HepG2 (cell line): ENCODE data around the gene MTHFD1L.

Experiments used
- CBX5 ChIP-seq: sonication (generic); formaldehyde crosslinking; IDR thresholded peaks from 2 replicates; pipeline ENCODE4 v1.4.0; 2020; ENCODE audit warnings: missing genetic modification reagents, borderline replicate concordance
- JUND ChIP-seq: sonication (generic); formaldehyde crosslinking; IDR thresholded peaks from 2 replicates; pipeline ENCODE4 v1.8.0; 2022; ENCODE audit warnings: mild to moderate bottlenecking, missing genetic modification reagents
- KAT8 ChIP-seq: IDR thresholded peaks from 2 replicates; pipeline ENCODE4 v1.6.1; 2016; ENCODE audit warnings: missing genetic modification reagents, missing compliant biosample characterization
- SIX1 ChIP-seq: sonication (generic); formaldehyde crosslinking; IDR thresholded peaks from 2 replicates; pipeline ENCODE4 v1.4.0; 2020; ENCODE audit warnings: missing genetic modification reagents, borderline replicate concordance
- TAF1 ChIP-seq: sonication (generic); formaldehyde crosslinking; IDR thresholded peaks from 2 replicates; pipeline ENCODE4 v1.4.0; 2020; ENCODE audit warnings: missing genetic modification reagents
- ZNF274 ChIP-seq: sonication (generic); formaldehyde crosslinking; IDR thresholded peaks from 2 replicates; pipeline ENCODE4 v1.5.1; 2020; ENCODE audit warnings: mild to moderate bottlenecking, missing genetic modification reagents
- ZNF468 ChIP-seq: sonication (generic); formaldehyde crosslinking; IDR thresholded peaks from 2 replicates; pipeline ENCODE4 v1.8.0; 2022; ENCODE audit warnings: mild to moderate bottlenecking, moderate library complexity, missing genetic modification reagents
- ZZZ3 ChIP-seq: sonication (generic); formaldehyde crosslinking; IDR thresholded peaks from 2 replicates; pipeline ENCODE4 v1.4.0; 2020; ENCODE audit warnings: missing genetic modification reagents, mild to moderate bottlenecking, borderline replicate concordance
- TF ChIP-seq, protein P1 (sequence below), 2 experiments: sonication (generic) in 1 of 2; formaldehyde crosslinking in 1 of 2; IDR thresholded peaks; 2 replicates each; pipeline versions ENCODE4 v1.5.1 to v1.6.1; 2011 to 2020; ENCODE audit warnings: borderline replicate concordance in 1 of 2, low read depth in 1 of 2, low read length in 1 of 2, mild to moderate bottlenecking in 1 of 2, missing genetic modification reagents in 1 of 2, moderate library complexity in 1 of 2
- TF ChIP-seq, protein P2 (sequence below): sonication (generic); formaldehyde crosslinking; IDR thresholded peaks from 2 replicates; pipeline ENCODE4 v1.5.0; 2020; ENCODE audit warnings: mild to moderate bottlenecking, missing genetic modification reagents, moderate library complexity
- TF ChIP-seq, protein P3 (sequence below): sonication (generic); formaldehyde crosslinking; IDR thresholded peaks from 2 replicates; pipeline ENCODE4 v1.4.0; 2020; ENCODE audit warnings: mild to moderate bottlenecking, missing genetic modification reagents, borderline replicate concordance

DNA sequence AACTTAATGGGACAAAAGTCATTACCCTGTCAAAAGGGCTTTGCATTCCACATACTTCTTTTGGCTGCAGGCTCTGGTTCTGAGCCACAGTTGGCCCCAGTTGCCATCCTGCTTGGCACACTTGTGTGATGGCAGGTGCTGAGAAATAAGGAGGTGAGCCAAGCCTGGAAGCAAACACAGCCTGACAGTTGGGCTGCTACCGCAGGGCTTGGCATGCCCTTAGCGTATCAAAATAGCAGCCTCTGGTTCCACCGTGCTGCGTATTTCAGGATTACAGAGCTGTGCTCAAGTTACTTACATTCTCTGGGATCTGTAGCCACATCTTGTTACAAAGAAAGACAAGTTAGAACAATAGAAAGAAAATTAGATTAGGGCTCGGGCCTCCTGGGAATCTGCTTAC, 11.1 kb downstream of the MTHFD1L start:
- TF ChIP-seq KAT8 (CRISPR knock-in tag) (no peak), ZNF274 (no peak), ZZZ3 (no peak), SIX1 (CRISPR knock-in tag) (no peak), ZNF468 (no peak), CBX5 (no peak), JUND (CRISPR knock-in tag) (no peak), TAF1 (CRISPR knock-in tag) (no peak)
- TF ChIP-seq, protein P1, sequence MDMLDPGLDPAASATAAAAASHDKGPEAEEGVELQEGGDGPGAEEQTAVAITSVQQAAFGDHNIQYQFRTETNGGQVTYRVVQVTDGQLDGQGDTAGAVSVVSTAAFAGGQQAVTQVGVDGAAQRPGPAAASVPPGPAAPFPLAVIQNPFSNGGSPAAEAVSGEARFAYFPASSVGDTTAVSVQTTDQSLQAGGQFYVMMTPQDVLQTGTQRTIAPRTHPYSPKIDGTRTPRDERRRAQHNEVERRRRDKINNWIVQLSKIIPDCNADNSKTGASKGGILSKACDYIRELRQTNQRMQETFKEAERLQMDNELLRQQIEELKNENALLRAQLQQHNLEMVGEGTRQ (IDR thresholded peaks at IDR 0.05; ENCODE audit: low read depth, low read length): no peak
- TF ChIP-seq, protein P1 (CRISPR knock-in tag; IDR thresholded peaks at IDR 0.05; ENCODE audit: borderline replicate concordance): no peak
- TF ChIP-seq, protein P2, sequence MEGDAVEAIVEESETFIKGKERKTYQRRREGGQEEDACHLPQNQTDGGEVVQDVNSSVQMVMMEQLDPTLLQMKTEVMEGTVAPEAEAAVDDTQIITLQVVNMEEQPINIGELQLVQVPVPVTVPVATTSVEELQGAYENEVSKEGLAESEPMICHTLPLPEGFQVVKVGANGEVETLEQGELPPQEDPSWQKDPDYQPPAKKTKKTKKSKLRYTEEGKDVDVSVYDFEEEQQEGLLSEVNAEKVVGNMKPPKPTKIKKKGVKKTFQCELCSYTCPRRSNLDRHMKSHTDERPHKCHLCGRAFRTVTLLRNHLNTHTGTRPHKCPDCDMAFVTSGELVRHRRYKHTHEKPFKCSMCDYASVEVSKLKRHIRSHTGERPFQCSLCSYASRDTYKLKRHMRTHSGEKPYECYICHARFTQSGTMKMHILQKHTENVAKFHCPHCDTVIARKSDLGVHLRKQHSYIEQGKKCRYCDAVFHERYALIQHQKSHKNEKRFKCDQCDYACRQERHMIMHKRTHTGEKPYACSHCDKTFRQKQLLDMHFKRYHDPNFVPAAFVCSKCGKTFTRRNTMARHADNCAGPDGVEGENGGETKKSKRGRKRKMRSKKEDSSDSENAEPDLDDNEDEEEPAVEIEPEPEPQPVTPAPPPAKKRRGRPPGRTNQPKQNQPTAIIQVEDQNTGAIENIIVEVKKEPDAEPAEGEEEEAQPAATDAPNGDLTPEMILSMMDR: no peak
- TF ChIP-seq, protein P3, sequence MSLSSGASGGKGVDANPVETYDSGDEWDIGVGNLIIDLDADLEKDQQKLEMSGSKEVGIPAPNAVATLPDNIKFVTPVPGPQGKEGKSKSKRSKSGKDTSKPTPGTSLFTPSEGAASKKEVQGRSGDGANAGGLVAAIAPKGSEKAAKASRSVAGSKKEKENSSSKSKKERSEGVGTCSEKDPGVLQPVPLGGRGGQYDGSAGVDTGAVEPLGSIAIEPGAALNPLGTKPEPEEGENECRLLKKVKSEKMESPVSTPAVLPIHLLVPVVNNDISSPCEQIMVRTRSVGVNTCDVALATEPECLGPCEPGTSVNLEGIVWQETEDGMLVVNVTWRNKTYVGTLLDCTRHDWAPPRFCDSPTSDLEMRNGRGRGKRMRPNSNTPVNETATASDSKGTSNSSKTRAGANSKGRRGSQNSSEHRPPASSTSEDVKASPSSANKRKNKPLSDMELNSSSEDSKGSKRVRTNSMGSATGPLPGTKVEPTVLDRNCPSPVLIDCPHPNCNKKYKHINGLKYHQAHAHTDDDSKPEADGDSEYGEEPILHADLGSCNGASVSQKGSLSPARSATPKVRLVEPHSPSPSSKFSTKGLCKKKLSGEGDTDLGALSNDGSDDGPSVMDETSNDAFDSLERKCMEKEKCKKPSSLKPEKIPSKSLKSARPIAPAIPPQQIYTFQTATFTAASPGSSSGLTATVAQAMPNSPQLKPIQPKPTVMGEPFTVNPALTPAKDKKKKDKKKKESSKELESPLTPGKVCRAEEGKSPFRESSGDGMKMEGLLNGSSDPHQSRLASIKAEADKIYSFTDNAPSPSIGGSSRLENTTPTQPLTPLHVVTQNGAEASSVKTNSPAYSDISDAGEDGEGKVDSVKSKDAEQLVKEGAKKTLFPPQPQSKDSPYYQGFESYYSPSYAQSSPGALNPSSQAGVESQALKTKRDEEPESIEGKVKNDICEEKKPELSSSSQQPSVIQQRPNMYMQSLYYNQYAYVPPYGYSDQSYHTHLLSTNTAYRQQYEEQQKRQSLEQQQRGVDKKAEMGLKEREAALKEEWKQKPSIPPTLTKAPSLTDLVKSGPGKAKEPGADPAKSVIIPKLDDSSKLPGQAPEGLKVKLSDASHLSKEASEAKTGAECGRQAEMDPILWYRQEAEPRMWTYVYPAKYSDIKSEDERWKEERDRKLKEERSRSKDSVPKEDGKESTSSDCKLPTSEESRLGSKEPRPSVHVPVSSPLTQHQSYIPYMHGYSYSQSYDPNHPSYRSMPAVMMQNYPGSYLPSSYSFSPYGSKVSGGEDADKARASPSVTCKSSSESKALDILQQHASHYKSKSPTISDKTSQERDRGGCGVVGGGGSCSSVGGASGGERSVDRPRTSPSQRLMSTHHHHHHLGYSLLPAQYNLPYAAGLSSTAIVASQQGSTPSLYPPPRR (CRISPR knock-in tag): no peak
